Ovary (tissue), 3 donors: ENCODE data around the gene NT5C1A.

Experiments used
- CTCF ChIP-seq, 3 donors: fragments of 450-650 bp in 2 of 3; fragments of 200-600 bp in 1 of 3; IDR thresholded peaks; one replicate each; pipeline versions ENCODE4 v1.5.1 to v1.8.0; 2016 to 2022; ENCODE audit warnings: antibody characterized with exemption in 3 of 3, mild to moderate bottlenecking in 1 of 3
- EP300 ChIP-seq: sonication (generic); formaldehyde crosslinking; IDR thresholded peaks from one replicate; pipeline ENCODE4 v1.6.1; 2017; ENCODE audit warnings: antibody characterized with exemption
- POLR2A ChIP-seq: fragments of 450-650 bp; IDR thresholded peaks from one replicate; pipeline ENCODE4 v1.6.1; 2017; ENCODE audit warnings: antibody characterized with exemption, mild to moderate bottlenecking, moderate library complexity
- donor health status: DM: no; HTN: no; CAD: no.

- TF ChIP-seq CTCF (IDR thresholded peaks at IDR 0.05) (peak in 1 of 3 donors; percentile 29), EP300 (no peak), POLR2A (no peak)
Observed at GRCh38 chr1:39699419-39699818, 27.5 kb upstream of the NT5C1A start.
